HG03439 (cell line): ENCODE data around the gene GPR37L1.
"Not testable (repeated sequence)": the region's sequence is repeated elsewhere in the genome, so short reads cannot be mapped to it uniquely, and the experiment has no call there.

Experiments used
- ATAC-seq: cut with Tn5 transposase; IDR thresholded peaks from one replicate; pipeline ENCODE4 v1.9.1; 2021; ENCODE audit warnings: mild to moderate bottlenecking, moderate library complexity; ENCODE audit not compliant: unreplicated experiment

Gene GPR37L1

DNA sequence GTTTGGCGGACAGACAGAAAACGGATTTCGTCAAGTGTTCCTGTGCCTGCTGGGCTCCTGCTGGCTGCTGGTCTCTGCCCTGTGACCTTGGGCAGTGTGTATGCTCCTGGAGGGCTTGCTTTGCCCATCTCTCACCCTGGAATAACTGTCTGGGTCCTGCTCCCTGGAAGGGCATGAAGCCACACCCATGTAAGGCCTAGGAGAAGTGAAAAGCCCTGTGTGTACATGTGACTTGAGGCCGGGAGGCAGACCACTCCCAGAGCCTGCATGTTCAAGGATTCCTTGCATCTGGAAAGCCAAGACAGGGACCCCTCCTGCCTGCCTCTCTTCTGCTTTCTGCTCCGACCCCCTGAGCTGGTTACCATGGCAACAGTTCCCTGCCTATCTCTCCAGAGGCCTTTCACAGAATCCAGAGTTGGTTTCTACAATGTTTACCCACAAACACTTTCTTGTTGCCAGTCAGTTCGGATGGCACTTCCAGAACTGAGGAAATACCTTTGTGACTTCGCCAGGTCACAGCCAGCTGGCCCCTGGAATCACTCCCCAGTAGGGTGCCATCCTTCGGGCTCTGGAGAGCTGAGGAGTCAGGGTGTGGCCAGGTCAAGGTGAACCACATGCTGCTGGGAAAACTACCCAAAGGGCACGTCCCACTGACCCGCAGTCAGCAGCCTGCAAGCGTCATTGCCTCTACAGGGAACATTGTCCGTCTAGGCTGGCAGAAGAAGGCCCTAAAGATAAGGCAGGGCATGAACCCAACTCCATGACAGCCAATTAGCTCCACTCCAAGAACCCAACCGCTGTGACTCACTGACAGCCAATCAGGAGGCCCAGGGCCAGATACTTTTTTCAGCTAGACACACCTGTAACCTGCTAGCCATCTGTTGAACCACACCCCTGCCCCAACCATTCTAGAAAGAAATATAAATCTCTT is 14.7 kb upstream of the GPR37L1 start:
- ATAC-seq = no peak

DNA sequence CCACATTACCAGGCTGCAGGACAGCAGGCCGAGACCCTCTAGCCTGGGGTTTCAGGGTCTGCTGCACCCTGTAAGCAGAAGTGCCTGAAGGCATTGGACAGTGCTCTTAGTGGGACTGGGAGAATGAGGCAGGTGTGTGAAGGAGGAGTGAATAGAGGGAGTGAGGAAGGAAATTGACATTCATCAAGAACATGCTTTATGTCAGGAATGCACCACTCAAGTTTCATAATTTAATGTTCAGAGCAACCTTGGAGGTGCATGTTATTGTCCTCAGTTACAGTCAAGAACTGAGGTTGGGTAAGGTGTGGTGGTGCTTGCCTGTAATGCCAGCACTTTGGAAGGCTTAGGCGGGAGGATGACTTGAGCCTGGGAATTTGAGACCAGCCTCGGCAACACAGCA is 11.7 kb upstream of the GPR37L1 start:
- ATAC-seq = no peak

GRCh38 chr1:202111589-202111988 is 11.1 kb upstream of the GPR37L1 start:
- not testable (repeated sequence) for ATAC-seq

DNA sequence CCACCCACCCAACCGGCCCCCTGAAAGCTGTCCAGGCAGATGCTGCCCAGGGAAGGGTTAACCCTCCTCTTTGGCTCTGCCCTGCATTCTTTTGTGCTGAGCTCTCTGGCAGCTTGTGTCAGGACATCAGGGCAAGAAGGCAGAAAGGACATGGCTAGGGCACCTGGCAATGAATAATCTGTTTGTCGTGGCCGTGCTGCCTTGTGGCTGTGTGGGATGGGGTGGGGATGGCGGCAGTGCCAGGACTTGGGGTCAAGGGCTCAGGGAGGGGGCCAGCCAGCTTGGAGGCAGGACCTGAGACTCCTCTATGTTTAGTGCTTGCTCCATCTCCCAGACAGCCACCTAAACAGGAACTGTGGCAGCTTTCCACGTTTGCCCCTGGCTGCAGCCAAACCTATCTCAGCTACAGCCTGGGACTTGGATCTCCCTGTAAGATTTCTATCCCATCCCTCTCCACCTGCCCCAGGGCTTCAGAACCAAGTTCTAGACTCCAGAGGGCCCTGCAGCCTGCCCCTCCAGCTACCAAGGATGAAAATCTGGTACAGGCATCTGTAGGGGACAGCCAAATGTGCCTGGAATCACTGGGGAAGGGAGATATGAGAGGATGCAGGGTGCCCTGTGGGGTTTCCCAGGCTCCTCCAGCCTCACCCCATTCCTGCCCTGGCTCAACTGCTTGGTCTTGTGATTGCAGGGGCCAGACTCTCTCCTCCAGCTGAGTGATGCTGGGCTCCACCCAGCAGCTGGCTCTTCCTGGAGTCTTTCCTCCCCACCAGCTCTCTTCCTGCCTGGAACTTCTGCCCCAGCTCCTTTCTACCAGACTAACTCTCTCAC is 9.6 kb upstream of the GPR37L1 start:
- no peak for ATAC-seq

- ATAC-seq = no peak
Observed at GRCh38 chr1:202113690-202114300, 8.9 kb upstream of the GPR37L1 start.

GRCh38 chr1:202116287-202116686 is 6.4 kb upstream of the GPR37L1 start:
- ATAC-seq = no peak

DNA sequence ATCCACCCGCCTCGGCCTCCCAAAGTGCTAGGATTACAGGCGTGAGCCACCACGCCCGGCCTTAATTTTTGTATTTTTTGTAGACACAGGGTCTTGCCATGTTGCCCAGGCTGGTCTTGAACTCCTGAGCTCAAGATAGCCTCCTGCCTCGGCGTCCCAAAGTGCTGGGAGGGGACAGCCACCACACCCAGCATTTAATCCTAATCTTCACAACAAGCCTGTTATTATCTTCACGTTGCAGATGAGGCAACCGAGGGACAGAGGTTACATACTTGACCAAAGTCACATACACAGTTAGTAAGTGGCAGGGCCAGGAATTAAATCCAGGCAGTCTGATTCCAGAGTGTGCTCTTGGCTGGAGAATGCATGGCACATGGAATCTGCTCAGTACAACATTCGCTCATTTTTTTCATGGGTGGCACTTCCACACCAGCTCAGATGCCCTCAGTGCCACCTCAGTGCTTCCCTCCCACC is 4.8 kb upstream of the GPR37L1 start:
- ATAC-seq = no peak

GRCh38 chr1:202121006-202121405 is 1.7 kb upstream of the GPR37L1 start:
- ATAC-seq = no peak

DNA sequence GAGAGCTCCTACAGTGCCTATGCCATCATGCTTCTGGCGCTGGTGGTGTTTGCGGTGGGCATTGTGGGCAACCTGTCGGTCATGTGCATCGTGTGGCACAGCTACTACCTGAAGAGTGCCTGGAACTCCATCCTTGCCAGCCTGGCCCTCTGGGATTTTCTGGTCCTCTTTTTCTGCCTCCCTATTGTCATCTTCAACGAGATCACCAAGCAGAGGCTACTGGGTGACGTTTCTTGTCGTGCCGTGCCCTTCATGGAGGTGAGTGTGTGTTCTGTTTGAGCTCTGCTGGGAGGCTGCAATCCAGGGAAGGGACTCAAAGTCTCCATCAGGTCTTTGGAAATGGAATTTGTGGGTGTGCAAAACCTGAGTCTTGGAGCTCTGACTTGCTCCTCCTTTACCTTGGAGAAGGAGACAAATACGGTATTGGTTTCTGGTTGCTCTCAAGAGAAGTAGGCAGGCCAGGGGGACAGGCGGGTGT is 658 bp downstream of the GPR37L1 start:
- ATAC-seq = no peak

DNA sequence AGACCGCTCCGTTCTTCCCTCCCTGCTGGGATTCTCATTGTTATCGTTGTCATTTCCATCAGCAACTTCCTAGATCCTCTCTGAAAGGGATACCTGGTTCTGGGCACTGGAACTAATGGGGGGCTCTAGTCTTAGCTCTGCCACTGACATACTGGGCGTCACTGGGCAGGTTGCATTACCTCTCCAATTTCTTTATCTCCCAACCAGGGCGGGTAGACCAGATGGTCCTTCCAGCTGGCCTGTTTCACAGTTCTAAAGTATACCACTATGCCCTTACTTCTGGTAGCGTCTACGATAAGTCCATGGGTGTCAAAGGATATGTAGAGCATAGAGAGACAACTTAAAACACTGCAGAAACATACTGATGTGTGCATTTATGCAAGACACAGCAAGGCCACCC is 1.4 kb downstream of the GPR37L1 start:
- no peak for ATAC-seq

GRCh38 chr1:202125611-202126010 is 2.9 kb downstream of the GPR37L1 start:
- no peak for ATAC-seq

GRCh38 chr1:202126426-202126825 is 3.7 kb downstream of the GPR37L1 start:
- no peak for ATAC-seq

DNA sequence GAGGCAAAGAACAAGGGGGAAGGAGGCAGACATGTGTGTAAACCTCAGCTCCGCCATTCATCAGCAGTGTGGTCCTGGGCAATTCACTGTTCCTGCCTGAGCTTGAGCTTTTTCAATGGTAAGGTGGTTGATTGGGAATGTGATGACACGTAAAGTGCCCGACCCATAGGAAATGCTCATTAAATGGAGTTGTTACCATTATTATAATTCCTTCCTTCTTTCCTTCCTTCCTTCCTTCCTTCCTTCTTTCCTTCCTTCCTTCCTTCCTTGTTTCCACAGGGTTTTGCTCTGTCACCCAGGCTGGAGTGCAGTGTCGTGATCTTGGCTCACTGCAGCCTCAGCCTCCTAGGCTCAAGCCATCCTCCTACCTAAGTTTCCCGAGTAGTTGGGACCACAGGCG is 4.3 kb downstream of the GPR37L1 start:
- ATAC-seq = no peak

DNA sequence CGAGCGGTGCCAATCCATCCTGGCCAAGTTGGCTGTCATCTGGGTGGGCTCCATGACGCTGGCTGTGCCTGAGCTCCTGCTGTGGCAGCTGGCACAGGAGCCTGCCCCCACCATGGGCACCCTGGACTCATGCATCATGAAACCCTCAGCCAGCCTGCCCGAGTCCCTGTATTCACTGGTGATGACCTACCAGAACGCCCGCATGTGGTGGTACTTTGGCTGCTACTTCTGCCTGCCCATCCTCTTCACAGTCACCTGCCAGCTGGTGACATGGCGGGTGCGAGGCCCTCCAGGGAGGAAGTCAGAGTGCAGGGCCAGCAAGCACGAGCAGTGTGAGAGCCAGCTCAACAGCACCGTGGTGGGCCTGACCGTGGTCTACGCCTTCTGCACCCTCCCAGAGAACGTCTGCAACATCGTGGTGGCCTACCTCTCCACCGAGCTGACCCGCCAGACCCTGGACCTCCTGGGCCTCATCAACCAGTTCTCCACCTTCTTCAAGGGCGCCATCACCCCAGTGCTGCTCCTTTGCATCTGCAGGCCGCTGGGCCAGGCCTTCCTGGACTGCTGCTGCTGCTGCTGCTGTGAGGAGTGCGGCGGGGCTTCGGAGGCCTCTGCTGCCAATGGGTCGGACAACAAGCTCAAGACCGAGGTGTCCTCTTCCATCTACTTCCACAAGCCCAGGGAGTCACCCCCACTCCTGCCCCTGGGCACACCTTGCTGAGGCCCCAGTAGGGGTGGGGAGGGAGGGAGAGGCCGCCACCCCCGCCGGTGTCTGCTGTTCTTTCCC is 5.3 kb downstream of the GPR37L1 start:
- no peak for ATAC-seq

DNA sequence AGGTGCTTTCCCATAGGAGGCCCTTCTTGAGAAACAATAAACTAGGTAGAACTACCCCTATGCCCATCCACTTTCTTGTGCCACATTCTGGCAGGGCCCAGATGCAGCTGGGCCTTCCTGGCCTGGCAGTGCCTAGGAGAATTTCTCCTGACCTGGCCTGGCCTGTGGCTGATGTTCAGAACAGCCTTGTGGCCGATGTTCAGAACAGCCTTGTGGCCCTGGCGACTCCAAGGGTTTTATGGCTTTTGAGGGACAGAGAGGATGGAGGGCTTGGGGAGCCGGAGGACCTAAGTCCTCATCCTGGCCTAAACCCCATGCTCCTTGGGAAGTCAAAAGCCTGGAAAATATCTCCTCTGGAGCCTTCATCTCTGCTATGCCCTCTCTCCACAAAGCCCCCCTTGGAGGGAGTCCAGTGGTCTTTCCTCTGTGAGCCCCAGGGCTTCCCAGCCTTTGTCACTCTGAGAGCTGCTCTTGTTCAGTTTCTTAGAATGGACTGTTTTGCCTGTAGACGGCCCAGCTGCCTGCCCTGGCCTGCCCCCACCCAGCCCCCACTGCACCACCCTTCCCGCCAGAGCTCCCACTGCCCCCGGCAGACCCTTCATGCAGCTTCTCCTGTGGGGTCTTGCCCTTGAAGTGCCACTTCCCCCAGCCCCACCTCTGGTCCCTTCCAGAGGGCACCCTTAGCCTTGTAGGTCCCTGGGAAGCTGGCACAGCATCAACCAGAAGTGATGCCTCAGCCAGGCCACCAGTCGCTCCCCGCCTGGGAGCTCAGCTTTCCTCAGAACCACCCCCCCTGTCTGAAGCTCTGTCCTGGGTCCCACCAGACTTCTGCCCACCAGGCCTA is 7.0 kb downstream of the GPR37L1 start:
- no peak for ATAC-seq

- no peak for ATAC-seq
Observed at GRCh38 chr1:202130297-202130721, 7.6 kb downstream of the GPR37L1 start.

- no peak for ATAC-seq
Observed at GRCh38 chr1:202130816-202131522, 8.3 kb downstream of the GPR37L1 start.

GRCh38 chr1:202131956-202132821 is 9.5 kb downstream of the GPR37L1 start:
- ATAC-seq = no peak
